GM18873 (cell line): Measurements from ENCODE around the gene NPDC1.
"Not testable (repeated sequence)": the region's sequence is repeated elsewhere in the genome, so short reads cannot be mapped to it uniquely, and the experiment has no call there.

ENCODE experiments used
- ATAC-seq: cut with Tn5 transposase; IDR thresholded peaks from one replicate; pipeline ENCODE4 v1.9.1; 2021; ENCODE audit warnings: mild to moderate bottlenecking, moderate library complexity, moderate number of reproducible peaks; ENCODE audit not compliant: unreplicated experiment, low FRiP score

The NPDC1 gene

DNA sequence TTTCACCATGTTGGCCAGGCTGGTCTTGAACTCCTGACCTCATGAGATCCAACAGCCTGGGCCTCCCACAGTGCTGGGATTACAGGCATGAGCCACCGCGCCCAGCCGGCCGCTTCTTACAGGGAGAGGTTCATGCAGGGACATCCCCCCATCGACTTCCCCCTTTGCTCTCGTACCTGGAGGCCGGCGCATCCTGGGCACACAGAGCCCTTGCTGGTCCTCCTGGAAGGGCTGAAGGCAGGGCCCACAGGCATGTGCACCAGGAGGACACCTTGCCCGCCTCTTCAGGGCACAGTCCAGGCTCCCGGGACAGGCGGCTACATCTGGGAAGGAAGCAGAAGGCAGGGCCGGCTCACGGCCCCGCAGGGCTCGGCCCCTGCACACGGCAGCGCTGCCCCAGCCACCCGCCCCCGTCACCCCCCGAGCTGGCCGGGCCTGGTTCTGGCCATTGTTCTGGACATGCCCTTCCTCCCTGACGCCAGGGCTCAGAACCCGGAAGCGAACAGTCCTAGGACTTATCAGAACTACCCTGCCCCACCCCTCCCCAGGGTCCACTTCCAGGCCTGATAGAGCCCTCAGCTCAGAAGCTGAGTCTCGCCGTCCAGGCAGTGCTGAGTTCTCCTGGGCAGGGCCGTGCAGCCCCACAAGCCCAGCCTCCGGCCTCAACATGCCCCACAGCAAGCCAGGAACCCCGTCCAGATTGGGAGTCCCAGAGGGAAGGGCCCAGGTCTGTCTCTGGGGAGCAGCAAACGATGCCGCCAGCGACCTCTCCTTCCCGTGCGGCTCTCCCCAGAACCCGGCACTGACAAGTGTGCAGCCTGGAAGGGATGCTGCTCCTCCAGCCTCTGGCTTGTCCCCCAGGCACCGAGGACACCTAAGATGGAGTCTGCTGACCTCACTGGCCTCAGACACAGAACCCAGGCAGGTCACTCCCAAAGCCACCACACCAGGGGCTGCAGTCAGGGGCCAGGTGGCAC lies 2.9 kb downstream of the NPDC1 start:
- no peak for ATAC-seq

DNA sequence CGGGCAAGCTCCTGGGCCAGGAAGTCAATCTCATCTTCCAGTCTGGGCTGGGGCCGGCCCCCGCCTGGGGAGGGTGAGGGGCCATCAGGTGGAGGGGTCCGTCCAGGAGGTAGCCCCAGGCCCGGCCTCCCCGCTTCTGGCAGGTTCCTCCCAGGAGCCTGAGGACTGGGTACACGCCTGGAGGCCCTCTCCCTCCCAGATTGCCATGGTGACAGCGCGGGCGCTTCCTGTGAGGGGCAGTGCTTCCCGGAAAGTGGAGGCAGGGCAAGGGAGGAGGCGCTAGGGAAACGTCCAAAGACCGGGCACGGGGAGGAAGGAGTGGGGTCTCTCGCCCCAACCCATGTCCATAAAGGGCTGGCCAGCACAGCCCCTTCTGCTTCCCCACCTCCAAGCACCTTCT lies 4.9 kb downstream of the NPDC1 start:
- ATAC-seq: no peak

DNA sequence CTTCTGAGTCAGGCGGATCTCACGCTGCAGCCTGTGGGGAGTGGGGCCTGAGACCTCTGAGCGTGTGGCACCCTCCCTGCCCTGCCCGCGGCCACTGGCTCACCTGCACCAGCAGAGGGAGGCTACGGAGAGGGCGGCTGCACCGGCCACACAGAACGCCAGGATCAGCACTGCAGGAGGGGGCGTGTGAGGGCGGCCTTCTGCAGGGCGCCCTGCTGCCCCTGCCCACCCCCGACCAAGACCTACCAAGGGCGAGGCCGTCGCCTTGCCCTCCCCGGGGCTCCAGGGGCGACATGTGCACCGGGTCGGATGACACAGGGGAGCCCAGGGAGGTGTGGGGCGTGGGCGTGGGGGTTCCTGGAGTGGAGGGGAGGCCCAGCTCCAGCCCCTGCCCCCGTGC lies 5.4 kb downstream of the NPDC1 start:
- ATAC-seq: no peak

- ATAC-seq: no peak
Measured at GRCh38 chr9:137039611-137040366, 6.2 kb downstream of the NPDC1 start.

- no peak for ATAC-seq
Measured at GRCh38 chr9:137038916-137039315, 7.1 kb downstream of the NPDC1 start.

DNA sequence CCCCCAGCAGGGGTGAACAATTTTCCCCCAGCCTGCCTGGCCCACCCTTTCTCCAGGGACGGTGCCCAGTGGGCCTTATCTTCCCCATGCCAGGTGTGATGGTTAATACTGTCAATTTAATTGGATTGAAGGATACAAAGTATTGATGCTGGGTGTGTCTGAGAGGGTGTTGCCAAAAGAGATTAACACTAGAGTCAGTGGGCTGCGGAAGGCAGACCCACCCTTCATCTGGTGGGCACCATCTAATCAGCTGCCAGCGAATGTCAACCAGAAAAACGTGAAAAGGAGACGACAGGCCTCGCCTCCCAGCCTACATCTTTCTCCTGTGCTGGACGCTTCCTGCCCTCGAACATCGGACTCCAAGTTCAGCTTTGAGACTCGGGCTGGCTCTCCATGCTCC lies 8.5 kb downstream of the NPDC1 start:
- no peak for ATAC-seq

GRCh38 chr9:137037035-137037434 lies 8.9 kb downstream of the NPDC1 start:
- no peak for ATAC-seq

GRCh38 chr9:137035937-137036336 lies 10.0 kb downstream of the NPDC1 start:
- ATAC-seq: no peak

DNA sequence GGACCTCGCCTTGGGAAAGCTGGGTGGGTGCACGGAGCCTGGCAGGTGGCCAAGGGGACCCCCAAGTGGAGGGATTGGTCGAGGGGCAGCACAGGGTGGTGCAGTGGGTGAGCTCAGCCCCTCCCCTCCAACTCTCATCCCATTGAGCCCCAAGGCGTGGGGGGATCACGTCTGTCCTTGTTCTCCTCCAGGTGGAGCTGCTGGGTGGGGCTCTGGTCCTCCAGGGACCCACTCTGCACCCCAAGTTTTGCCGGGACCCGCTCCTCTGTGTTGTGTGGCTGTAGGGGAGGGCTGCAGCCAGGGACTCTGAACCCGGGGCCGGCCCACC lies 10.5 kb downstream of the NPDC1 start:
- no peak for ATAC-seq

GRCh38 chr9:137034709-137035506 lies 11.1 kb downstream of the NPDC1 start:
- ATAC-seq: peak; percentile 48

DNA sequence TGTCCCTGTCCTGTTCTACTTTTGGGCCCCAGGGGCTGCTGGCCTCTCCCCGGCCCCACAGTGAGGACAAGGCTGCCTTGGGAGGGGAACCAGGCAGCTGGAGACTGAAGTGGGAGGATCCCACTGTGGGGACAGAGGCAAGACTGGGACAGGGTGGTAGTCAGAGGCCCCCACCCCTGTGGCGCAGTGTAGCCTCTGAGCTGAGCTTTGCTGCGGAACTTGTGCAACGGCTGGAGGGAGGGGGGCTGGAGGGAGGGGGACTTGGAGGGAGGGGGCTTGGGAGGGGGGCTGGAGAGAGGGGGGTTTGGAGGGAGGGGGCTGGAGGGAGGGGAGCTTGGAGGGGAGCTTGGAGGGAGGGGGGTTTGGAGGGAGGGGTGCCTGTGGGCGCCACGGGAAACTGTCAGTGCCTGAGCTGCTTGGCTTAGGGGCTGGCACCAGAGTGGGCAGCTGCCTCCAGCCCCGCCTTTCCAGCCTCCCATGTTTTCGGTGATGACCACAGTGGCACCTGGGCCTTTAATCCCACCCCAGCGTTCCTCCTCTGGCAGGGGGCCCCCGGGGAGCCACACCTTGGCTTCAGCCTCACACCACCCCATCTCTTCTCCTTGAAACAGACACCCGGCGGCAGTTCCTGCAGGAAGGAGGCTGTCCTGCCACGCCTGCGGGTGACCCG lies 11.8 kb downstream of the NPDC1 start:
- no peak for ATAC-seq

GRCh38 chr9:137033481-137033880 lies 12.5 kb downstream of the NPDC1 start:
- ATAC-seq: not testable (repeated sequence)

DNA sequence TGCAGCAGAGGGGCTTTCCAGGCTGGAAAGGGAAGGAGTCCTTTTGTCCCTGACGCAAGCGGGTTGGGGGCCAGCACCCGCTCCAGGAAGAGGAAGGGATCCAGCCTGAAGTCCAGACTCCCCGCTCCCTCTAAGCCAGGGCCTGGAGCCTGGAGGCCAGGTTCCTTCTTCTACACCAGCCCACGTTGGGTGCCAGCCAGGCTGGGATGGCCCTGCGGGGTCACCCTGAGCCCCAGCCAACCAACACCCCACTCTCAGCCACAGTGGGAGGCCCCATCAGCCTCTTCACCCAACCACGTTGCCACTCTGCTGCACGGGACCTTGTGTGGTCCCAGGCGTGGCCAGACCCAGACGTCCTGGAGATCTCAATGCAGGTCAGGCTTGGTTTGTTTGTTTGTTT lies 13.1 kb downstream of the NPDC1 start:
- ATAC-seq: no peak

- ATAC-seq: no peak
Measured at GRCh38 chr9:137031904-137032640, 13.9 kb downstream of the NPDC1 start, which contains the start of gene FUT7. Gene FUT7, minus strand, starts transcription at chr9:137032088. Its CDS starts 97 bp downstream, at chr9:137031991.

DNA sequence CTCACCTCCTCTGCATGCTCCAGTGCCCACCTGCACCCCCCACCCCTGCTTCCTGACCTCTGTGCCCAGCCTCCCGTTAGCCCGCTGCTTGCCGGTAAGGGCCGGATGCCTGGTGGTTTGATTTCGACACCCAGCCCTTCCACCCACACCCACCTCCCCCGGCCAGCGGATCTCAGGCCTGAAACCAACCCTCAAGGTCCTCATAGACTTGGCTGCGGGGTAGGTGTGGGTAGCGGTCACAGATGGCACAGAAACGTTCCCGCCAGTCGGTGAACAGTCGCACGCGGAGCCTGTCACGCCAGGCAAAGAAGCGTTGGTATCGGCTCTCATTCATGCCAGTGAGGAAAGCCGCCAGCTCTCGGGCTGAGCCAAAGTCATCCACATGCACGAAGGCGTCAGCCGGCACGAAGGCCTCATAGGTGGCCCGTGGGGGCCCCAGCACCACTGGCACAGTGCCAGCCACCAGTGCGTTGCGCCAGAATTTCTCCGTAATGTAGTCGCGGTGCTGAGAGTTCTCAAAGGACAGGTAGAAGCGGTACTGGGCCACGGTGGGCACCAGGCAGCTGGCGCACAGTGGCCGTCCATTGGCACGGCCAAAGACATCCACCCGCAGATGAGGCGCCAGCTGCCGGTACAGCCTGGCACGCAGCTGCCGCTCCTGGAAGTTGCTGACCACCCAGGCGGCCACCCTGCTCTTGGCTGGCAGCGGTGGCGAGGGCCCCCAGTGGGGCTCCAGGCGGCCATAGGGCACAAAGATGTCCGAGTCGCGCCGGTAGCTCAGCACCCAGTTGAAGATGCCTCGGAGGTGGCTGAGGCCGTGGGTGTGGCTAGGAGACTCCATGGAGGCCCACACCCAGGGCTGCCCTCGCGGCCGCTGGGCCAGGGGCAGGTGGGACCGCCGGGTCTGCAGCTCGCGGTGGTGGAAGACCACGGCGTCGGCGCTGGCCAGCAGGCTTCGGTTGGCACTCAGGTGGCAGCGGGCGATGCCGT lies 15.1 kb downstream of the NPDC1 start:
- ATAC-seq: no peak

DNA sequence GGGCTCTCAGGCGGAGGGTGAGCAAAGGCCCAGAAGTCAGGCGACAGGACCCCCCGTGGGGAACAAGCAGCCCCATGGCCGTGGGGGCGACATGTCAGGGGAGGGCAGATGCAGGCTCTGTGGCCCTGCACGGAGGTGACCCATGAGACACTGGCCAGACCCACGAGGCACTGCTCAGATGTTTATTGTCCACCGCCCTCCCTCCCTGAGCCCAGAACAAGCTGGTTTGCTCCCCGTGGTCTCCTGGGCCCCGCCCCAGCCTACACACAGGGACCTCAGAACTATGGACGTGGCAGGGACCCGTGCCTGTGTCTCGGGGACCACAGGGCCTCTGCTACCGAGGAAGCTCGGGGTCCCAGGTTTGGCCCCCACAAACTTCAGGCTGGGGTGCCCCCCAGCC lies 16.0 kb downstream of the NPDC1 start:
- no peak for ATAC-seq

DNA sequence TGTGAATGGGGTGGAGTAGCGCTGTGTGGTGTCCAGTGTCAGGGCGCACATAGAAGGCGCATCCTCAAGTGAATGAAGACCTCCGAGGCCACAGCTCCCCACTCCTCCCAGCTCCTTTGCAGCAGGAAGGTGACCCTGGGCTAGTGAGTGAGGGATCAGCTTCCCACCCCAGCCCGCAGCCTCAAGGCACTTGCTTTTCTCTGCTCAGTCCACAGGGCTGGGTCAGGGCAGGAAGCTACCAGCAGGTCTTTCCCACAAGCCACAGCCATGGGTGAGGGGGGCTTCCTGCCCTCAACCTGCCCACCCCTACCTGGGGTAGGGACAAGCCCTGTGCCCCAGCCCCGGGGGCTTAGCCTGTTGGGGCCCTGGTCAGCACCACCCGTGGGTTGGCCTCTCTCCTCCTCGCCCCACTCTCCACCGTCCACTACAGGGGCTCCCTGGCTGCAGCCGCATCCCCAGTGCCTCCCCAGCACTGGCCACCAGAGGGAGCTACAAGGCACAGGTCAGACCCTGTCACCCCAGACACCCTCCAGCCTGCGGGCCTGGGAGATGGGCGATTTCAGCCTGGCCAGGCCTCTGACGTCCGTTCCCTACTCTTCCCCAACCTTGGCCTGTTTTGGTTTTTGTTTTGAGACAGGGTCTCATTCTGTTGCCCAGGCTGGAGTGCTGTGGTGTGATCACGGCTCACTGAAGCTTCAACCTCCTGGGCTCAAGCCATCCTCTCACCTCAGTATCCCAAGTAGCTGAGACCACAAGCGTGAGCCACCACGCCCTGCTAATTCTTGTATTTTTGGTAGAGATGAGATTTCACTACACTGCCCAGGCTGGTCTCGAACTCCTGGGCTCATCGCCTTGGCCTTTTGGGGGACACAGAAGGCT lies 16.7 kb downstream of the NPDC1 start:
- no peak for ATAC-seq
